Measurements from ENCODE around the gene FRY. TPM values are rescaled to one million over a fixed set of nuclear protein-coding genes. Genes with fewer than 3 reads are reported as not detected.

FRY gene
- total RNA-seq, 5 donors from 2014 or later (not counting 1 experiment from before 2014, with no cell fraction given) = 11.5 to 35.3 (median 15.2) TPM

GRCh38 chr13:32205431-32206096, 174.0 kb downstream of the FRY start:
- H3K4me1 ChIP-seq (ENCODE audit: control insufficient read depth in 1 of 2, extremely low read depth in 1 of 2, insufficient read depth in 2 of 2, low read length in 2 of 2) = no peaks in the 10 kb centered on the region
- H3K9me3 Mint-ChIP-seq = no peaks in the 10 kb centered on the region
- ChIA-PET POLR2A (no interaction called here), CTCF (interaction anchor here (0.6 to 0.7 kb wide), 2 partner anchors 63 to 160 kb away, joined by 3 to 8 read pairs; no protein-coding TSS in a partner anchor)
- no peak overlapping the region for H3K27ac ChIP-seq (ENCODE audit: low read length)
- H3K36me3 ChIP-seq (ENCODE audit: control insufficient read depth in 2 of 2, extremely low read depth in 1 of 2, insufficient read depth in 1 of 2, low read length in 1 of 2) = peaks cover 2 to 12% of the 10 kb centered on the region in 2 donors
- H3K27me3 Mint-ChIP-seq = no peaks in the 10 kb centered on the region
- DNase-seq (no peak), ATAC-seq (replicated peaks in 1 of 4) (no peak)
- H3K27me3 ChIP-seq (replicated peaks in 1 of 2; ENCODE audit: control insufficient read depth in 2 of 2, extremely low read depth in 1 of 2, insufficient read depth in 2 of 2, low read length in 1 of 2) = no peaks in the 10 kb centered on the region
- no peak overlapping the region for H3K27ac Mint-ChIP-seq
- H3K36me3 Mint-ChIP-seq = peaks cover 9% of the 10 kb centered on the region
- no peaks in the 10 kb centered on the region for H3K9me3 ChIP-seq
- no peaks in the 10 kb centered on the region for H3K4me1 Mint-ChIP-seq
- 75% methylated on average over 3 of the region's 4 CpGs for WGBS (ENCODE audit: insufficient coverage)
- H3K4me3 Mint-ChIP-seq = no peak overlapping the region
- no peak overlapping the region for H3K4me3 ChIP-seq (ENCODE audit: control insufficient read depth in 1 of 2, extremely low read depth in 1 of 2, low read length in 1 of 2)

DNA sequence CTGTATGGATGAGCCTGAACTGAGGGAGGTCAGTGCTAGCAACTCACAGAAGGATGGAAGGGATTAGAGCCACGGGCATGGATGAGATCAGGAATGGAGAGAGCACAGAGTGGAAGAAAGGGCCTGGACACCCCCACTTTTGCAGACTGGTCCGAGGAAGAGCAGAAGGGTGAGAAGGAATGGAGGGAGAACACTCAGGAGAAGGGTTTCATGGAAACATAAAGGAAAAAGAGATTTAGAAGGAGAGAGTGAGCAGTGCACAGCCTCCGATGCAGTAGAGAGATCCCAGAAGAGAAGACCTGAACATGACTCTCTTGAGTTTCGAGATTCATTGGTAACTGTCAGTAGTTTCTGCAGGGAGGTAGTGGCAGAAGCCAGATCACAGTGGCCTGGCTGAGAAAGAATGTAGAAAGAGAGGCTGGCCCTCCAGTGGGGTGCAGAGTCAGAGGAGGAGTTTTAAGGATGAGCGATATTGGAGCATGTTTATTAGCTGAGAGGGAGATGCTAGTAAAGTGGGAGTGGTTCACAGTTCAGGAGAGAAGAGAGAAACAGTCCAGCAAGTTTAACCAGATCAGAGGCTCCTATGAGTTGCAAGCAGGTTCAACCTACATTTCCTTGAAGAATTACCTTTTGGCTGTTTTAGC, 174.6 kb downstream of the FRY start:
- H3K9me3 Mint-ChIP-seq = no peaks in the 10 kb centered on the region
- H3K36me3 Mint-ChIP-seq = peaks cover 9% of the 10 kb centered on the region
- Histone ChIP-seq H3K36me3 (ENCODE audit: control insufficient read depth in 2 of 2, extremely low read depth in 1 of 2, insufficient read depth in 1 of 2, low read length in 1 of 2) (peaks cover 2 to 13% of the 10 kb centered on the region in 2 donors), H3K27ac (ENCODE audit: low read length) (no peak overlapping the region), H3K27me3 (replicated peaks in 1 of 2; ENCODE audit: control insufficient read depth in 2 of 2, extremely low read depth in 1 of 2, insufficient read depth in 2 of 2, low read length in 1 of 2) (no peaks in the 10 kb centered on the region), H3K4me1 (ENCODE audit: control insufficient read depth in 1 of 2, extremely low read depth in 1 of 2, insufficient read depth in 2 of 2, low read length in 2 of 2) (no peaks in the 10 kb centered on the region), H3K9me3 (no peaks in the 10 kb centered on the region), H3K4me3 (ENCODE audit: control insufficient read depth in 1 of 2, extremely low read depth in 1 of 2, low read length in 1 of 2) (no peak overlapping the region)
- H3K27me3 Mint-ChIP-seq = no peaks in the 10 kb centered on the region
- ChIA-PET POLR2A (no interaction called here), CTCF (no interaction called here)
- no peak overlapping the region for H3K4me3 Mint-ChIP-seq
- WGBS (ENCODE audit: insufficient coverage) = 84% methylated on average over 5 of the region's 5 CpGs
- no peak overlapping the region for H3K27ac Mint-ChIP-seq
- H3K4me1 Mint-ChIP-seq = no peaks in the 10 kb centered on the region
- ATAC-seq (replicated peaks in 1 of 4) (no peak), DNase-seq (no peak)

GRCh38 chr13:32208860-32209259, 177.3 kb downstream of the FRY start:
- no peak for ATAC-seq (replicated peaks in 1 of 4)
- no peaks in the 10 kb centered on the region for H3K27me3 ChIP-seq (replicated peaks in 1 of 2; ENCODE audit: control insufficient read depth in 2 of 2, extremely low read depth in 1 of 2, insufficient read depth in 2 of 2, low read length in 1 of 2)

DNA sequence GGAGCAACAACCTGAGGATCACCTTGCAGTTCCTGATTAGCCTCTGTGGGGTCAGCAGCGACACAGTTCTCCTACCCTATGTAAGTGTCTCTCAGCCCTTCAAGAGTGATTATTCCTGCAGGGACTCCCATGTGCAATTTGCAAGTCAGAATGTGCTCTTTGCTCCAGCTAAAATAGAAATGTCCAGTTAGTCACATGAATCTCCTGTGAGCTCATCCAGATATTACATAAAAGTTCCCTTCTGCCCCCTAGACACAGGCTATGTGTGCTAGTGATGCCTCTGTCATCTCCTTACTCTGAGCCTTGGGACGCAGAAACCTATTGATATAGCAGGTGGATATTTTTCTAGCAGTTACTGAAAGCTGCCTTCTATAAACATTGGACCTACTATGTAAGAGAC, 178.1 kb downstream of the FRY start:
- Mint-ChIP-seq H3K27me3 (no peaks in the 10 kb centered on the region), H3K9me3 (no peaks in the 10 kb centered on the region), H3K36me3 (peaks cover 6% of the 10 kb centered on the region), H3K4me1 (no peaks in the 10 kb centered on the region), H3K27ac (no peak overlapping the region), H3K4me3 (no peak overlapping the region)
- H3K4me1 ChIP-seq (ENCODE audit: control insufficient read depth in 1 of 2, extremely low read depth in 1 of 2, insufficient read depth in 2 of 2, low read length in 2 of 2) = no peaks in the 10 kb centered on the region
- DNase-seq = no peak
- ChIA-PET CTCF (no interaction called here), POLR2A (no interaction called here)
- H3K9me3 ChIP-seq = no peaks in the 10 kb centered on the region
- peaks cover 2 to 13% of the 10 kb centered on the region in 2 donors for H3K36me3 ChIP-seq (ENCODE audit: control insufficient read depth in 2 of 2, extremely low read depth in 1 of 2, insufficient read depth in 1 of 2, low read length in 1 of 2)
- H3K27me3 ChIP-seq (replicated peaks in 1 of 2; ENCODE audit: control insufficient read depth in 2 of 2, extremely low read depth in 1 of 2, insufficient read depth in 2 of 2, low read length in 1 of 2) = no peaks in the 10 kb centered on the region
- no peak for ATAC-seq (replicated peaks in 1 of 4)
- WGBS (ENCODE audit: insufficient coverage) = no CpG with 5 or more reads among the region's 2 CpGs
- H3K27ac ChIP-seq (ENCODE audit: low read length) = no peak overlapping the region
- H3K4me3 ChIP-seq (ENCODE audit: control insufficient read depth in 1 of 2, extremely low read depth in 1 of 2, low read length in 1 of 2) = no peak overlapping the region

More at GRCh38 chr13:32208860-32209259, 177.3 kb downstream of the FRY start:
- no peak overlapping the region for H3K4me3 ChIP-seq (ENCODE audit: control insufficient read depth in 1 of 2, extremely low read depth in 1 of 2, low read length in 1 of 2)
- no peaks in the 10 kb centered on the region for H3K9me3 ChIP-seq
- DNase-seq = no peak
- H3K9me3 Mint-ChIP-seq = no peaks in the 10 kb centered on the region
- H3K36me3 ChIP-seq (ENCODE audit: control insufficient read depth in 2 of 2, extremely low read depth in 1 of 2, insufficient read depth in 1 of 2, low read length in 1 of 2) = peaks cover 2 to 13% of the 10 kb centered on the region in 2 donors
- no peak overlapping the region for H3K27ac Mint-ChIP-seq
- CTCF ChIA-PET = no interaction called here
- H3K4me1 ChIP-seq (ENCODE audit: control insufficient read depth in 1 of 2, extremely low read depth in 1 of 2, insufficient read depth in 2 of 2, low read length in 2 of 2) = no peaks in the 10 kb centered on the region
- no peak overlapping the region for H3K27ac ChIP-seq (ENCODE audit: low read length)
- POLR2A ChIA-PET = no interaction called here
- H3K4me1 Mint-ChIP-seq = no peaks in the 10 kb centered on the region
- no peak overlapping the region for H3K4me3 Mint-ChIP-seq
- no peaks in the 10 kb centered on the region for H3K27me3 Mint-ChIP-seq
- peaks cover 6% of the 10 kb centered on the region for H3K36me3 Mint-ChIP-seq
- WGBS (ENCODE audit: insufficient coverage) = 85% methylated on average over 7 of the region's 13 CpGs

- peaks cover 2 to 13% of the 10 kb centered on the region in 2 donors for H3K36me3 ChIP-seq (ENCODE audit: control insufficient read depth in 2 of 2, extremely low read depth in 1 of 2, insufficient read depth in 1 of 2, low read length in 1 of 2)
- no peak for ATAC-seq (replicated peaks in 1 of 4)
- H3K9me3 ChIP-seq = no peaks in the 10 kb centered on the region
These were observed 178.5 kb downstream of the FRY start for GRCh38 chr13:32210101-32210500.

GRCh38 chr13:32211813-32212212, 180.2 kb downstream of the FRY start:
- H3K4me1 Mint-ChIP-seq = no peaks in the 10 kb centered on the region
- 83% methylated on average over 2 of the region's 3 CpGs for WGBS (ENCODE audit: insufficient coverage)
- Histone ChIP-seq H3K4me1 (ENCODE audit: control insufficient read depth in 1 of 2, extremely low read depth in 1 of 2, insufficient read depth in 2 of 2, low read length in 2 of 2) (no peaks in the 10 kb centered on the region), H3K36me3 (ENCODE audit: control insufficient read depth in 2 of 2, extremely low read depth in 1 of 2, insufficient read depth in 1 of 2, low read length in 1 of 2) (peaks cover 2 to 13% of the 10 kb centered on the region in 2 donors), H3K27ac (ENCODE audit: low read length) (no peak overlapping the region), H3K27me3 (replicated peaks in 1 of 2; ENCODE audit: control insufficient read depth in 2 of 2, extremely low read depth in 1 of 2, insufficient read depth in 2 of 2, low read length in 1 of 2) (no peaks in the 10 kb centered on the region), H3K9me3 (no peaks in the 10 kb centered on the region), H3K4me3 (ENCODE audit: control insufficient read depth in 1 of 2, extremely low read depth in 1 of 2, low read length in 1 of 2) (no peak overlapping the region)
- CTCF ChIA-PET = interaction anchor here in 1 of 2 donors (0.6 kb wide), 1 partner anchor 1071 kb away, joined by 5 read pairs; no protein-coding TSS in a partner anchor
- DNase-seq (no peak), ATAC-seq (replicated peaks in 1 of 4) (no peak)
- H3K27ac Mint-ChIP-seq = no peak overlapping the region
- peaks cover 9% of the 10 kb centered on the region for H3K36me3 Mint-ChIP-seq
- H3K27me3 Mint-ChIP-seq = no peaks in the 10 kb centered on the region
- POLR2A ChIA-PET = no interaction called here
- no peaks in the 10 kb centered on the region for H3K9me3 Mint-ChIP-seq
- no peak overlapping the region for H3K4me3 Mint-ChIP-seq

More at GRCh38 chr13:32210101-32210500, 178.5 kb downstream of the FRY start:
- Histone ChIP-seq H3K4me3 (ENCODE audit: control insufficient read depth in 1 of 2, extremely low read depth in 1 of 2, low read length in 1 of 2) (no peak overlapping the region), H3K4me1 (ENCODE audit: control insufficient read depth in 1 of 2, extremely low read depth in 1 of 2, insufficient read depth in 2 of 2, low read length in 2 of 2) (no peaks in the 10 kb centered on the region), H3K27ac (ENCODE audit: low read length) (no peak overlapping the region), H3K27me3 (replicated peaks in 1 of 2; ENCODE audit: control insufficient read depth in 2 of 2, extremely low read depth in 1 of 2, insufficient read depth in 2 of 2, low read length in 1 of 2) (no peaks in the 10 kb centered on the region)
- Mint-ChIP-seq H3K27ac (no peak overlapping the region), H3K4me3 (no peak overlapping the region), H3K27me3 (no peaks in the 10 kb centered on the region), H3K4me1 (no peaks in the 10 kb centered on the region), H3K9me3 (no peaks in the 10 kb centered on the region), H3K36me3 (peaks cover 9% of the 10 kb centered on the region)
- CTCF ChIA-PET = no interaction called here
- POLR2A ChIA-PET = no interaction called here
- no peak for DNase-seq
